ENCODE results near the gene AVEN.

- TF ChIP-seq CTCF (conservative IDR thresholded peaks at IDR 0.05; ENCODE audit: low read depth, low read length), result no peak
- no peak for TF ChIP-seq EZH2 (IDR thresholded peaks at IDR 0.05; ENCODE audit: borderline replicate concordance, low read depth, low read length, poor library complexity, severe bottlenecking)
Measured at GRCh38 chr15:33871980-33872379, 167.0 kb downstream of the AVEN start.
